Keratinocyte (primary cell): Measurements from ENCODE around the gene CDK17. TPM values are rescaled to one million over a fixed set of nuclear protein-coding genes. Genes with fewer than 3 reads are reported as not detected.
A peak's percentile ranks its signal among the peaks of the same experiment; 100 is the strongest.

Experiments
- DNase-seq: peaks from one replicate; pipeline ENCODE4 v3.0.0-alpha.2; 2011; ENCODE audit warnings: low read depth, missing footprints, low spot score
- FAIRE-seq: peaks from 2 replicates; lab custom pipeline; 2011; peaks lifted over from hg19 to GRCh38; lab: Jason Lieb, UNC
- H2AFZ ChIP-seq: 2 replicates; pipeline ENCODE4 v1.6.0; 2012; ENCODE audit warnings: low read length, control low read depth, inconsistent platforms; ENCODE audit not compliant: control insufficient read depth
- H3K27ac ChIP-seq: 2 replicates; pipeline ENCODE4 v1.5.1; 2011; ENCODE audit warnings: low read length; ENCODE audit not compliant: control insufficient read depth, insufficient read depth
- H3K27me3 ChIP-seq: 3 replicates; pipeline ENCODE4 v1.6.0; 2011; ENCODE audit warnings: low read length; ENCODE audit not compliant: control insufficient read depth, insufficient read depth; ENCODE audit errors: extremely low read depth
- H3K36me3 ChIP-seq, 2 experiments: 2 replicates in 1 of 2; 3 replicates in 1 of 2; pipeline ENCODE4 v1.5.1; 2011; ENCODE audit warnings: low read length in 2 of 2, mild to moderate bottlenecking in 1 of 2; ENCODE audit not compliant: control insufficient read depth in 2 of 2, insufficient read depth in 2 of 2; ENCODE audit errors: extremely low read depth in 1 of 2
- H3K4me1 ChIP-seq: 3 replicates; pipeline ENCODE4 v1.5.1; 2011; ENCODE audit warnings: low read length; ENCODE audit not compliant: control insufficient read depth, insufficient read depth; ENCODE audit errors: extremely low read depth
- H3K4me2 ChIP-seq: 3 replicates; pipeline ENCODE4 v1.6.0; 2011; ENCODE audit warnings: low read depth, low read length; ENCODE audit not compliant: control insufficient read depth, insufficient read depth; ENCODE audit errors: extremely low read depth
- H3K4me3 ChIP-seq, 3 experiments: fragments of 200-600 bp in 1 of 3; sonication (generic) in 1 of 3; 2 replicates in 2 of 3; 3 replicates in 1 of 3; pipeline ENCODE4 v1.5.1; 2011 to 2016; ENCODE audit warnings: low read length in 3 of 3, mild to moderate bottlenecking in 3 of 3, control low read depth in 2 of 3, inconsistent platforms in 1 of 3, low read depth in 1 of 3, mixed read lengths in 1 of 3, mixed run types in 1 of 3, moderate library complexity in 1 of 3; ENCODE audit not compliant: control insufficient read depth in 2 of 3, insufficient read depth in 2 of 3; ENCODE audit errors: extremely low read depth in 1 of 3
- H3K79me2 ChIP-seq: 2 replicates; pipeline ENCODE4 v1.6.0; 2012; ENCODE audit warnings: low read length; ENCODE audit not compliant: control insufficient read depth, insufficient read depth
- H3K9ac ChIP-seq: 3 replicates; pipeline ENCODE4 v1.6.0; 2011; ENCODE audit warnings: low read length; ENCODE audit not compliant: control insufficient read depth, insufficient read depth; ENCODE audit errors: extremely low read depth
- H3K9me1 ChIP-seq: 3 replicates; pipeline ENCODE4 v1.6.0; 2011; ENCODE audit warnings: low read length; ENCODE audit not compliant: control insufficient read depth, insufficient read depth; ENCODE audit errors: extremely low read depth
- H3K9me3 ChIP-seq: 2 replicates; pipeline ENCODE4 v1.5.1; 2012; ENCODE audit warnings: low read depth, low read length; ENCODE audit not compliant: control insufficient read depth
- H4K20me1 ChIP-seq: 3 replicates; pipeline ENCODE4 v1.6.0; 2011; ENCODE audit warnings: low read length; ENCODE audit not compliant: control insufficient read depth, insufficient read depth; ENCODE audit errors: extremely low read depth
- CTCF ChIP-seq, 3 experiments: IDR thresholded peaks in 1 of 3; conservative IDR thresholded peaks in 1 of 3; optimal IDR thresholded peaks in 1 of 3; 2 replicates in 2 of 3; 3 replicates in 1 of 3; pipeline versions ENCODE3 to v1.5.1; 2011; ENCODE audit warnings: low read length in 3 of 3, mild to moderate bottlenecking in 3 of 3, moderate library complexity in 2 of 3, control low read depth in 1 of 3, inconsistent platforms in 1 of 3; ENCODE audit not compliant: insufficient read depth in 2 of 3; ENCODE audit errors: extremely low read depth in 1 of 3
- EZH2 ChIP-seq: IDR thresholded peaks from one replicate; pipeline ENCODE4 v1.6.1; 2012; ENCODE audit warnings: inconsistent platforms, mild to moderate bottlenecking, low read length, moderate library complexity
- dilution Hi-C: fragments of 300-500 bp; cut with MboI; formaldehyde crosslinking; loops from one replicate; pipeline ENCODE4 v1.7.0; 2020; ENCODE audit warnings: low sequenced_read_pairs; ENCODE audit not compliant: extremely low pct_ligation_motif_present
- polyA plus RNA-seq, 5 experiments: library from polyadenylated mRNA; depleted of rRNA in 3 of 5; stranded (reverse) in 3 of 5; stranded (forward) in 1 of 5; unstranded in 1 of 5; fragments of >200 nt; gene quantifications; 1 replicate in 1 of 5; 2 replicates in 3 of 5; 3 replicates in 1 of 5; pipeline versions ENCODE4 v1.2.1 to v1.2.3, GENCODE V29; 2011 to 2012; ENCODE audit warnings: missing spikeins in 2 of 5, low read depth in 1 of 5, low replicate concordance in 1 of 5

CDK17 gene
- polyA plus RNA-seq, 1 donor (not counting 4 experiments of a cell fraction or from before 2014, with no cell fraction given), result 33.0 TPM

- Histone ChIP-seq H3K4me1 (peaks cover 22% of the 10 kb centered on the region), H3K9me1 (no peaks in the 10 kb centered on the region), H3K27ac (peak overlapping the region; percentile 79), H3K36me3 (no peaks in the 10 kb centered on the region), H3K9me3 (no peaks in the 10 kb centered on the region), H3K27me3 (no peaks in the 10 kb centered on the region), H3K79me2 (peaks cover 69% of the 10 kb centered on the region), H4K20me1 (peaks cover 14% of the 10 kb centered on the region), H3K4me2 (peak overlapping the region; percentile 89), H2AFZ (no peak overlapping the region), H3K9ac (peak overlapping the region; percentile 92), H3K4me3 (peak overlapping the region; percentile 68 to 99 (median 78))
- DNase-seq (no peak), FAIRE-seq (no peak)
- dilution Hi-C loops, result no loop called here
- TF ChIP-seq CTCF (optimal IDR thresholded peaks at IDR 0.05 in 1 of 3, IDR thresholded peaks at IDR 0.05 in 1 of 3, conservative IDR thresholded peaks at IDR 0.05 in 1 of 3; ENCODE audit: extremely low read depth in 1 of 3, insufficient read depth in 2 of 3, low read length in 3 of 3) (no peak), EZH2 (no peak)
These were observed 2.3 kb downstream of the CDK17 start for GRCh38 chr12:96397756-96398423.

- Histone ChIP-seq H3K9ac (no peak overlapping the region), H3K4me1 (peaks cover 20% of the 10 kb centered on the region), H3K79me2 (peaks cover 79% of the 10 kb centered on the region), H3K9me3 (no peaks in the 10 kb centered on the region), H2AFZ (no peak overlapping the region), H3K4me2 (peak overlapping the region; percentile 89), H3K27me3 (no peaks in the 10 kb centered on the region), H3K4me3 (peak overlapping the region in 2 of 3 experiments; percentile 68 to 99), H3K9me1 (no peaks in the 10 kb centered on the region), H3K27ac (no peak overlapping the region), H4K20me1 (peaks cover 14% of the 10 kb centered on the region), H3K36me3 (no peaks in the 10 kb centered on the region)
- FAIRE-seq (no peak), DNase-seq (no peak)
- dilution Hi-C loops, result no loop called here
- TF ChIP-seq CTCF (optimal IDR thresholded peaks at IDR 0.05 in 1 of 3, IDR thresholded peaks at IDR 0.05 in 1 of 3, conservative IDR thresholded peaks at IDR 0.05 in 1 of 3; ENCODE audit: extremely low read depth in 1 of 3, insufficient read depth in 2 of 3, low read length in 3 of 3) (no peak), EZH2 (no peak)
These were observed 3.3 kb downstream of the CDK17 start for GRCh38 chr12:96396914-96397313.
